GM19351 (cell line): ENCODE measurements around the gene PITPNM3.

ENCODE experiments used
- ATAC-seq: cut with Tn5 transposase; IDR thresholded peaks from one replicate; pipeline ENCODE4 v1.9.1; 2021; ENCODE audit warnings: mild to moderate bottlenecking, moderate library complexity; ENCODE audit not compliant: unreplicated experiment

PITPNM3 gene

DNA sequence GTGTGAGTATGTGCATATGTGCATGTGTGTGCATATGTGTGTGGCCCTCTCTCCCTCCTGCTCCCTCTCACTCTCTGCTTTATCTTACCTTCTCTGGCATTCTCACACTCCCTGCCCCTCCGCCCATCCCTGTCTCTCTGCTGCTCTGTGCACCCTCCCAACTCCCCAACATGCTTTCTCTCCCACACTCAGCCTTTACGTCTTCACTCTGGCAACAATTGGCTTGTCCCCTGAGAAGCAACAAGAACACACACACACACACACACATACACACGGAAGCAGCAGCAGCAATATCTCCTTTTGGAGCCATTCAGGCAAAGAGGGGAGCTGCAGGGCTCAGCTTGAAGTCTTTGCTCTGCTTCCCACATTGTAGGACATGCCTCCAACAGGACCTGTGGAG is 27.8 kb downstream of the PITPNM3 start:
- ATAC-seq: no peak

DNA sequence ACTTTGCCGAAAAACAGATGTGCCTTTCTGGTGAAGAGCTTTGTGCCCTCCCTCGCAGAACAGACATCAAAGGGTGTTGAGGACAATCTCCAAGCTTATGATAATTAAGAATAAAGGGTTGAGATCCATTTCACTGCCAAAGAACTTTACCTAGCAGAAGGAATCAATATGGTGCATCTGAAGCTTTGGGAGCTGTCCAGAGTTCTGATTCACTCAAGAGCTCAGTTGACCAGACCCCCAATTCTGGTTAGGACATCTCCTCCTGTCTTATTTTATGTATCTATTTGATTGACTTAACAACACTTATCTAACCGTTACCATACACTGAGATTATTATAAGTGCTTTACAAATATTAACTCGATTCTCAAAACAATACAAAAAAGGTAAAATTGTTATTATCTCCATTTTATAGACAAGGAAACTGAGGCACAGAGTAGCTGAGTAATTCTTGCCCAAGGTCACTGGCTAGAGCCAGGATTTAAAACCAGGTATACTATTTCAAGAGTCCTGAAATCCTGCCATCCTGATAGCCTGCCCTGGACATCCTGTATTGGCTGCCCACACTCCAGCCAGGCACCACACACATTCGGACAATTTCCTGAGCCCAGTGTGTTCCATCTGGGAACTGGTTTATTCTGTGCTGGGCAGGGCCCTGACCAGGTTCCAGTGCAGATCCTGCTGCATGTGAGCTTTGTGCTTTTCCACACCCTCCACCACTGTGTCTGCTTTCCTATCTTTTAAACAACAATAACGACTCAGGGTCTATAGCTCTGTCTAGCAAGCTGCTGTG is 29.8 kb downstream of the PITPNM3 start:
- no peak for ATAC-seq

DNA sequence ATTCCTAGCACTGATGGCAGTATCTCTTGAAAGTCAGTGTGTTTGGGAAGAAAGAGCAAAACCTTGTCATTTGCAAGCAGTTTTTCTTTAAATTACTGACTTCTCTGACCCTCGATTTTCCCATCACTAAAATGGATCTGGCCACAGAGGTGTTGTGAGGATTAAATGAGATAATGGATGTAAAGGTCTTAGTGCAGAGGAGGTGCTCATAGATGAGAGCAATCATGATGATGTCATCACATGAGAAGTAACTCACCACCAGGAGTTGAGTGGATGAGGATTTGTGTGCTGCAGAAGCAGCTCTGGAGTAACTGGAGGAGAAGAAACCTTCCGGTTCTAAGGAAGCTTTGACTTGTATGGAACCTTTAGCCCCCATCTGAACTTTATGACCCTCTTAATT is 30.6 kb downstream of the PITPNM3 start:
- ATAC-seq: no peak

DNA sequence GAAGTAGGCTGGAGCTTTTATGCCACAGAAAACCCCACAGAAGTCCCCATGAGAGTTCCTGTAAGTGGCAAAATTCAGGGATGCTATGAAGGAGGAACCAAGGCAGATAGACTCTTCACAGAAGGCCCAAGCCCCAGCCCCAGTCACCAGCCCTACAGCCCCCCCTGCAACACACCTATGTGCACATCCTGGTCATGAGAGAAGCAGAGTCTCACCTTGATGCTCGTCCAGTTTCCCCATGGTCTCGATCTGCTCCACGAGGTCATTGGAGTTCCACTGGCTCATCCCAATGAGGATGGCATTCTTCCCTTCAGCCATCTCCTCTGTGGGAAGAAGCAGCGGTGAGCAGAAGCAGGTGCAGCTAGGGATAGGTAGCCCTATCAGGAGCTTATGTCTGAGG is 31.2 kb downstream of the PITPNM3 start:
- ATAC-seq: no peak

DNA sequence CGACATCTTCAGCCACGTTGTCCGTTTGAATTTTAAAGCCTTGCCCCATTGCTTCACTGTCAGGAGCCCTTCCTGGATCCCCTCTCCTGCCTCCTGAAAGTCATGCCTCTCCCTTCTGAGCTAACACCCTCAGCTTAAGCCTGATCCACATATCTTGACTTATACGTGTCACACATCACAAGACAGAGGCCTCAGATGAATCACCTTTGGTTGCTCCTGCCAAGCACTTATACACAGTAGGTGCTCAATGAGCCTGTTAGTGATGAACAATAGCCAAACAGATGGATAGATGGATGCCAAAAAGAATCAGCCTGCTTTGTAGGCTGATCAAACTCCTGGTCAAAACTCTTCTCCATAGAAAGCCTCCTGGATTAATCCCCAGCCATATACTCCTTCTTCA is 31.8 kb downstream of the PITPNM3 start:
- no peak for ATAC-seq

DNA sequence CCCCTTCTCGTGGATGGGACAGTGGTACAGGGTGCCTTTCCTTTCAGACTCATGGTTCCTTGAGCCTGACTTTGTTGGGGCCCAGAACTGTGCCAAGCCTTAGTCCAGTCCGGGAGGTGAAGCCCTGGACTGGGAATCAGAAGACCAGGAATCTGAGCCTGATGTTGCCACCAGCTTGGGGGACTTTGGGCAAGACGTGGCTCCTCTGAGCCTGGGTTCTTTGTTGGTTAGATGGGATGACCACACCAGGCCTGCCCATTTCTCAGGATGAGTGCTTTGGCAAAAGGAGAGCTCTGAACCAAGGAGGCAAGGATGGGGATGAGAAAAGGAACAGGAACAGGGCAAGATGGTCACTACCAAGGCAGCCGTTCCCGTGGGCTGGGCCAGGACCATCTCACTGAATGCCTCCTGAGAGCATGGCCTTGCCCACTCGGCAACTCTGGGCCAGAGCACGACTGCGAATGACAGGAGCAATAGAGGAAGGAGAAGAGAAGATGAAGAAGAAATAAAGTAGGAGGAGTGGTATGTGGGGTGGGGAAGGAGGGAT is 32.5 kb downstream of the PITPNM3 start:
- ATAC-seq: no peak

DNA sequence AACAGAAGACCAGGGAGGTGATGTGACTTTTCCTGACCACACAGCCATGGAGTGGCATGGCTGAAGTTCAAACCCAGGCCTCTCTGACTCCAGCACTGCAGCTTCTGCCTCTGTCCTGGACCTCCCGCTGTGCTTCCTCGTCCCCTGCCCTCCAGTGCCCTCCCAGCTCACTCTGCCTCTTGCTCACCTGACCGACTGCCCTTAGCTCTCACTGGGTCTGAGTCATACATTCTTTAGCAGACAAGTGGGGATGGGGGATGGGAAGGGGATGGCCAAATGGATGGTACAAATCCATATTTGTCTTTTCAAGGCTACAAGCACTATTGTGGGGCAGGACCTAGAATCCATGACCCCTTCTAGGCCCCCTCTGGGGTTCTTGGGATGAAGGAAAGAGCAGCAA is 33.0 kb downstream of the PITPNM3 start:
- ATAC-seq: no peak

DNA sequence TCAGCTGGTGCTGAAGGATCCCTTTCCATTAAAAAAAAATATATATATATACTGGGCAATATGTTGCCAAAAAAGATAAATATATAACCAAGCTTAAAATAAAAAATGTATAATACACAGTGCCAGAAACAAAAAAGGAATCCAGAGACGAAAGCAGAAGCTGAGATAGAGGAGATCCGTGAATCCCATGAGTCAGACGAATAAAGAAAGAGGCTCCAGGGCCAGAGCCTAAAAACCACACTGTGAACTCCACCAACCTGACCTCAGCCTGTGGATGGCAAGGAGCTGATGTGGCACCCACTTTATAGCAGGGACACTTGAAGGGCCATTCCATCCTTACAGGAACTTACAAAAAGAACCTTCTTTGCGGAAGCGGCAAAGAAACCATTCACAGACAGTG is 34.8 kb downstream of the PITPNM3 start:
- ATAC-seq: no peak

DNA sequence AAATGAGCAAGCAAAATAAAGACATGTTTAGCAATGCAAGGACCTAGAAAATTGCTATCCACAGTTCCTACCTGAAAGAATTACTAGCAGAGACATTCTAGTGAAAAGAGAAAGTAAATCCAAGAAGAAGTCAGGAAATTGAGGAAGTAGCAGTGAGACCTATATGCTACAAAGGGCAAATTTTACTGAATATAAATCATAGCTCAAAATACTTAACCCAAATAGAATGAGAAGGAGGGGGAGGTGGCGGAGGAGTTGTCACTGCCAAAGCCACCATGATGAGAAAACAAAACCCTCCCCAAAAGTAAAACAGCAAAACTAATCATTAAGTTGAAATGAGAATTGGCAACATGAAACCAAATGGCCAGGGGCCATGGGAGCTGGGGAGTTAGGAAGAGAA is 39.3 kb downstream of the PITPNM3 start:
- ATAC-seq: no peak

DNA sequence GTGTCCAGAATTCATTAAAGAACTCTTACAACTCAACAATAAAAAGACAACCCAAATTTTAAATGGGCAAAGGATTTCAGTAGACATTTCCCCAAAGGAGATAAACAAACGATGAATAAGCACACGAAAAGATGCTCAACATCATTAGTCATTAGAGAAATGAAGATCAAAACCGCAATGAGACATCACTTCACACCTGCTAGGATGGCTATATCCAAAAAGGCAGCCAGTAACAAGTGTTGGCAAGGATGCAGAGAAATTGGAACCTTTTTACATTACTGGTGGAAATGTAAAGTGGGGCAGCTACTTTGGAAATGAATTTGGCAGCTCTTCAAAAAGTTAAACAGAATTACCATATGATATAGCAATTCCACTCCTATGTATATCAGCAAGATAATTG is 42.0 kb downstream of the PITPNM3 start:
- ATAC-seq: no peak

DNA sequence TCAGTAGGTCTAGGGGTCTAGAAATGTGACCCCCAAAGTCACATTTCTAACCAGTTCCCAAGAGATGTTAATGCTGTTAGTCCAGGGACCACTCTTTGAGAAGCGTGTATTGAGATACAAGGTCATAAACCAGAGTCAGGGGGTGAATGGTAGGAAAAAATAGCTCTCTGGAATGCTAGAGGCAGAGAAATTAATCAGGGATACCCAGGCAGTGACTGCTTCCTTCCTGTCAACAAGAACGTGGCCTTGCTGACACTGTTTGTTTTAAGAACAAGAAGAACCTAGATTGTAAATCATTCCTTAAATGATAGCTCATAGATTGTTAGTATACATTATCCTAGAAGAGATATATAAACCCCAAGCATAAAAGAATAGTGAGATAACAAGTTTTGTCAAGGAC is 43.8 kb downstream of the PITPNM3 start:
- ATAC-seq: no peak

DNA sequence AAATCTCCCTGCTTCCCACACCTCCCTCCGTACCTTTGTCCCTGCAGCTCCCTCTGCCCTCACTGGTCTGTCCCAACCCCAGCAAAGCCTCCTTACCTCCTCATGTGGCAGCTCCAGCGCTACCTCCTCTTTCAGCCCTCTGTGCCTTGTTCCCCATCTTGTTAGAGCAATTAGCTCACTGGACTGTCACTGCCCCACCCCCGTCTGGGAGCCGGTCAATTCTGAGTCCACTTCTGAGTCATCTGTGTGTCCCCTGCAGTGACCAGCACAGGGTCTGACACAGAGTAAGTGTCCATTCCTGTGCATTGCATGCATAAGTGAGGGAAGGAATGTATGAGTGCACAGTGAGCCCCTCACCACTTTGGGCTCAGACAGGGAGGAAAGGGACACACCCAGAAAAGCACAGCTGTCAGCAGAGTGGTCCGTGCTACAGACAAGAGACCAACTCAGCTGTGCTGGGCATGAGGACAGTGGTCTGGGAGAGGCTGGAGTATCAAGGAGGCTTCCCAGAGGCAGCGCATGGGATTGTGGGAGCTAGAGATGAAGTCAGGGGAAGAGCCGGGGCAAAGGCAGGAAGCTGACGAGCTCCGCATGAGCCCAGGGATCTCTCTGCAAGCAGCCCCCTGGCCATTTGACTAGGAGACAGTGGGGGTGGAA is 45.9 kb downstream of the PITPNM3 start:
- no peak for ATAC-seq

DNA sequence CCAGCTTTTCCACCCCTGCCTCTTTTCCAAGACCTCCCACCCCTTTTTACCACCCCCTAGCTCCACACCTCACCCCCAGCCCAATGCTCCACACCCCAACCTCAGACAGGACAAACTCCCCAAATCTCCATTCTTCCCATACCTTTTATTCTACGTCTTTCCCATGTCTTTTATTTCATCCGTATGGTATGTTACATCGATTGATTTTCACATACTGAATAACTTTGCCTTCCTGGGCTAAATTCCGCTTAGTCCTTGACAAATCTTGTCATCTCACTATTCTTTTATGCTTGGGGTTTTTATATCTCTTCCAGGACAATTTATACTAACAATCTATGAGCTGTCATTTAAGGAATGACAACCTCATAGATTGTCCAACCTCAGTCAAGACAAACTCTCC is 46.4 kb downstream of the PITPNM3 start:
- ATAC-seq: no peak

DNA sequence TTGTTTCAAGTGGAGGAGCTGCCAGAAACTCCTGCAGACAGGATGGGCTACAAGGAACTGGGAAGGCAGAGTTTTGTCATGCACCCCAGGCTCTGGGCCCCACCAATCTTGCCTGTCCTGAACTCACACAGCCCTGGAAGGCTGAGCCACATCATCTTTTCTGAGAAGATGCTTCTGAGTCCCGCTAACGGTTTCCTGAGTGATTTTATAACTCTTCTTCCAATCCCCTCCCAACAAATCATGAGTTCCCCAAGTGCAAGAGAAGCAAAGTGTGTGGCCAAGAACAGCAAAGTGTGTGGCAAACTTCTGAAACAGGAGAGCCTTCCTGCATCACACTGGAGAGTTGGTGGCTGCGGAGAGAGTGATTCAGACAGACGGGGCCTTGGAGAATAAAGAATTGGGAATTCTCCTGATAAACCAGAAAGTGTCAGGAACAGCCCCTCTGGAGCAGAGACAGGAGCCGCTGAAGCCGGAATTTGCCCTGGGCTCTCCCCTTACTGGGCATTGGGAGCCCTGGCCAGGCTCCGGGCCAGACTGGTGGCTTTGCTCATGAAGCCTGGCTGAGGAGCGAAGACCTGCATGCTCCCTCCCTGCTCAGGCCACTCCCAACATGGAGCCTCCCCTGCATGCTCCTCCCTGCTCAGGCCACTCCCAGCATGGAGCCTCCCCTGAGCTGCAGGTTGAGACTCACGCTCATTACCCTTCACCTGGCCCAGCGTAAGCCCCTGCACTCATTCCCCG is 47.2 kb downstream of the PITPNM3 start:
- no peak for ATAC-seq

DNA sequence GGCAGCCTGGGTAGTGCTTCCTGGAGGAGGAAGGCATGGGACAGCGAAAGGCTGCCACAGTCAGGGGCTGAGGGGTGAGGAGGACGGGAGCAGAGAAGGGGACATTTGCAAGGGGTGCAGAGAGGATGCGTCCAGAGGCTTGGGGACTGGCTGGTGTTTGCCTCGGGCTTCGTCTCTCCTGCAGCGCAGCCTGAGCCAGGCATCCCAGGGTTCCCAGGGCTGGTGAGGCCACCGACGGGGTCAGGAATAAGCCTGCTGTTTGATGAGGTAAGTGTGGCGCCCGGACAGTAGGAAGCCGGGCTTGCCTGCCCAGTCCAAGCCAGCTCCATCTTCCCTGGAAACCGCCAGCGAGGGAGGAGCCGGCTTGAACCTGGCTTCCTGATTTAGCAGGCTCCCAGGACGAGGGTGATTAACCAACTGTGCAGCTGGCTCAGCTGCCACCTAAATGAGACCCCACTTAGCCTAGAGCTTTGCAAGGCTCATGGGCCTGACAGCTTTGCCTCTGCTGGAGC is 47.8 kb downstream of the PITPNM3 start:
- no peak for ATAC-seq

DNA sequence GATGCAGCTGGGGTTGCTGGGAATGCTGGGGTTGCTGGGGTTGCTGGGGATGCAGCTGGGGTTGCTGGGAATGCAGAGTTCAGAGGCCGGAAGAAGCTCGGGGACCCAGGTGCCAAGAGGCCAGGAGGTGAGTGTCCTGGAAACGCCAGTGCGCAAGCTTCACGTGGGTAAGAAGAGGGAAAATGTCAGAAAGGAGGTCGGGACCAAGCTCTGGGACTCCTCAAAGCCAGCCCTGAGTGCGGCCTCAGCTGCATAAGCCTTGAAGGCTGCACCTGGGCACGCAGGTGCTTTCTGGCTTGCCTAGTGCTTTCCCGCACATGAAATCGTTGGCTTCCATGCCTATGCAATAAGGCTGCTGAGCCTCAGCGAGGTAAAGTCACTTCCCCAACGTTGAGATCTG is 48.3 kb downstream of the PITPNM3 start:
- no peak for ATAC-seq

DNA sequence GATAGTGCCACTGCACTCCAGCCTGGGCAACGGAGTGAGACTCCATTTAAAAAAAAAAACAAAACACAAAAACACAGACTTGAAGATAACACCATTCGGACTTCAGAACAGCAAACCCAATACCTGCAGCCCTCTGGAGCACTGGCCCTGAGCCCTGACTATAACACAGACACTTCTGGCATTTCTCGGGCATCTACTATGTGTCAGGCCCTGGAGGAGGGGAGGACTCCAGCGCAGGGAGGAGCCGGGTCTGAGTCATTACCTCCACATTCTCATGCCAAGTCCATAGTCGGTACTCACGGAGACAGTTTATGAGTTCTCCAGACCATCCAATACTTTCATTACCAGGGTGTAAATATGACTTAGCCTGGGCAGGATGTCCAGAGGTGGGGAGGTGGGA is 48.8 kb downstream of the PITPNM3 start:
- ATAC-seq: no peak

DNA sequence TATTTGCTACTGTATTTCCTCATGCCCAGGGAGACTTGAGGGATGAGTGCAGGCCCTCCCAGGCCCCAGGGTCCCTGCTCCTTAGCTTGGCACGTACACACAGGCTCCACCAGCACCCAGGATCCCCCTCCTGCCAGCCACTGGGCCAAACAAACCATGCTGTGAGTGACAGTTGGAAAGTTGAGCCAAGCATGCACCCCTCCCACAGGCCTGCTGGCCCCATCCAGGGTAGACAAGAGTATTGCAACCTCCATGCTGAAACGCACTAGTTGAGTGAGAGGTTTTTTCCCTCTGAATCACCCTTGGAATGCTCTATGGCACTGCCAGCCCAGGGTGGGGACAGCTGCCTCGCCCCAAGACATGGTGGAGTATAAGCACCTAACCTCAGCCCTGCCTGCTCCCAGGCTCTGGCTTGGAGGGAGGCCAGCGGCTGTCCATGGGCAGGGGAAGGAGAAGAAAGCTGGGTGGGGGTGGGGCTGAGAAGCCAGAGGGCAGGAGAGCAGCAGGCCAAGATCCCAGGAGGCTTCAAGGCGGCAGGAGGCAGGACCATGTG is 49.6 kb downstream of the PITPNM3 start:
- ATAC-seq: no peak

DNA sequence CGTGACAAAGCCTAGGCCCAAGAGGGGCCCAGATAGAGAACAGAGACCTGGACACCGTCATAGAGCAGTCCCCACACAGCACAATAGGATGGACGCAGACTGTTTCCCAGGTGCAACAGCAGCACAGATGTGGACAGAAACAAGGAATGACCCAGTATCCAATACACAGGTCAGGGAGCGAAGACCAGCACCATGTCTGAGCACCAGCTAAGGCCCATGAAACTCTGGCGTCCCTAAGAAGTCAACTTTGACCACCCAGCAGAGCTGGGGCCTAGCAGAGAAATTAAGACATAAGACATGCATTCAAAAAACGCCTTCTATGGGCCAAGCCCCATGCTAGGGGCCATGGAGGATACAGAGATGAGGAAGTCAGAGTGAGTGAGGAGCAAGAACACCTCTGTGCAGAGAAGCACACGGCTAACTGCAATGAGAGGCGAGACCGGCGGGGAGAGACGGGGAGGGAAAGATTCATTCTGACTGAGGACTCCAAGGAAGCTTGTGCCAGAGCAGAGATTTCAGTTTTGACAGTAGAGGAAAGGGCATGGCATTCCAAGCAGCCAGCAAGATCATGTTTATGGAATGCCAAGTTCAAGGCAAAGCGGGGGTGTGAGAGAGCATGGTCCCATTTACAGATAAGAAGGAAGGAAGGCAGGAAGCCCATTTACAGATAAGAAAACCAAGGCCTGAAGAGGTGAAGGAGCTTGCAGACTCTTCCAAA is 50.8 kb downstream of the PITPNM3 start:
- ATAC-seq: no peak

DNA sequence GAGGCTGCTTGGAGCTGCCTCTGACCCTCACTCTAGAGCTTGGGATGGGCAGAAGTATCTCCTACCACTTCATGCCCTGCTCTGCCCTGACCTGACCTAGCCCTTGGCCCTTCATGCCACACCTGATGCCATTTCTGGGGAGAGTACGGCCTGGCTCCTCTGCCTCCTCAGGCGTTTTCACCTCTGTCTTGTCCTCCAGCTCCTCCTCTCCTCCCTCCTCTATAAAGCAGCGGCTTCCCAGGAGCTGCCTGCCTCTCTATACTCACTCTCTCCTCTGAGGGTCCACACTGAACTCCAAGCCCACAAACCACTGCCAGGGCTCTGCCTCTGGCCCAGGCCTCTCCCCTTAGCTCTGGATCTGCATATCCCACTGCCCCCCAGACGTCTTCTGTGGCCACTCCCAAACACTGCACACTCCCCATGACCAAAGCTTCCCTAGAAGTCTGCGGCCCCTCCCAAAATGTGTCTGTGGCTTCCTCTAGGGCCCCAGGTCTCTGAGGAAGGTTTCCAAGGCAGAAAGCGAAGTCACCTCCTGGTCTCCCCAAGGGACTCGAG is 52.6 kb downstream of the PITPNM3 start:
- ATAC-seq: no peak
